OCI-LY1 (cell line): Measurements from ENCODE around the gene FAM53A.
A peak's percentile ranks its signal among the peaks of the same experiment; 100 is the strongest.

ENCODE experiments used
- CTCF ChIP-seq: fragments of 200-600 bp; sonication (generic), shearing (Covaris generic); IDR thresholded peaks from 2 replicates; pipeline ENCODE4 v1.5.1; 2017; ENCODE audit warnings: mild to moderate bottlenecking, antibody characterized with exemption, low read length, moderate library complexity, mixed read lengths
- EZH2 ChIP-seq: fragments of 200-600 bp; sonication (generic), shearing (Covaris generic); IDR thresholded peaks from 2 replicates; pipeline ENCODE4 v1.8.0; 2017; ENCODE audit warnings: borderline replicate concordance, mixed run types, mild to moderate bottlenecking, antibody characterized with exemption, low read length, moderate library complexity, mixed read lengths

GRCh38 chr4:1726146-1726934 lies 42.2 kb upstream of the FAM53A start:
- TF ChIP-seq CTCF (peak; percentile 67), EZH2 (no peak)
